PFSK-1 (cell line): Measurements from ENCODE around the gene C19orf81.

Source experiments
- FOXP2 ChIP-seq: optimal IDR thresholded peaks from 2 replicates; pipeline ENCODE3; 2011; ENCODE audit warnings: borderline replicate concordance, control low read depth, inconsistent platforms; ENCODE audit not compliant: insufficient read depth; ENCODE audit errors: extremely low read length, extremely low read depth
- POLR2AphosphoS5 ChIP-seq: IDR thresholded peaks from 2 replicates; pipeline ENCODE4 v1.6.1; 2012; ENCODE audit warnings: low read depth, mild to moderate bottlenecking, control low read depth, low read length, moderate library complexity
- SIN3A ChIP-seq: IDR thresholded peaks from 2 replicates; pipeline ENCODE4 v1.6.1; 2012; ENCODE audit warnings: mild to moderate bottlenecking, low read length, moderate library complexity, borderline replicate concordance; ENCODE audit not compliant: insufficient read depth
- TAF1 ChIP-seq: IDR thresholded peaks from 2 replicates; pipeline ENCODE4 v1.6.1; 2012; ENCODE audit warnings: low read length, control low read depth, borderline replicate concordance; ENCODE audit not compliant: insufficient read depth
- TF ChIP-seq, protein P1 (sequence below), 2 experiments: IDR thresholded peaks; 2 replicates each; pipeline versions ENCODE4 v1.6.1 to v1.8.0; 2011 to 2012; ENCODE audit warnings: low read depth in 2 of 2, low read length in 2 of 2, control low read depth in 1 of 2, inconsistent platforms in 1 of 2, mild to moderate bottlenecking in 1 of 2, moderate library complexity in 1 of 2; ENCODE audit not compliant: insufficient read depth in 1 of 2

C19orf81 gene

DNA sequence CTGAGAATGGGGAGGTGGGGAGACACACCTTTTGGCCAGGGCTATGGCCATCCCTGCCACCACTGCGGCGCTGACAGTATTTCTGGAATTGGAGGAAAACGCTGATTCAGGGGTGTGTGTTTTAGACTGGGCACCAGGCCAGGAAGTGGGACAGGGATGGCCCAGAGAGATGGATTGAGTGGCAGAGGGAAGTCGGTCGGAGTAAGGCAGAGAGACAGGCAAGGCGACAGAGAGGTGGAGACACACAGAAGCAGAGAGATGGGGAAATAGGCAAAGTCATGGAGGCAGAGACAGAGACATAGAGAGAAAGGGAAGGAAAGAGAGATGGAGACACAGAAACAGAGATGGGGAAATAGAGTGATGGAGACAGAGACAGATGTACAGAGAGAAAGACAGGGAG, 4.1 kb upstream of the C19orf81 start:
- no peak for TF ChIP-seq SIN3A
- no peak for TF ChIP-seq TAF1
- TF ChIP-seq, protein P1, sequence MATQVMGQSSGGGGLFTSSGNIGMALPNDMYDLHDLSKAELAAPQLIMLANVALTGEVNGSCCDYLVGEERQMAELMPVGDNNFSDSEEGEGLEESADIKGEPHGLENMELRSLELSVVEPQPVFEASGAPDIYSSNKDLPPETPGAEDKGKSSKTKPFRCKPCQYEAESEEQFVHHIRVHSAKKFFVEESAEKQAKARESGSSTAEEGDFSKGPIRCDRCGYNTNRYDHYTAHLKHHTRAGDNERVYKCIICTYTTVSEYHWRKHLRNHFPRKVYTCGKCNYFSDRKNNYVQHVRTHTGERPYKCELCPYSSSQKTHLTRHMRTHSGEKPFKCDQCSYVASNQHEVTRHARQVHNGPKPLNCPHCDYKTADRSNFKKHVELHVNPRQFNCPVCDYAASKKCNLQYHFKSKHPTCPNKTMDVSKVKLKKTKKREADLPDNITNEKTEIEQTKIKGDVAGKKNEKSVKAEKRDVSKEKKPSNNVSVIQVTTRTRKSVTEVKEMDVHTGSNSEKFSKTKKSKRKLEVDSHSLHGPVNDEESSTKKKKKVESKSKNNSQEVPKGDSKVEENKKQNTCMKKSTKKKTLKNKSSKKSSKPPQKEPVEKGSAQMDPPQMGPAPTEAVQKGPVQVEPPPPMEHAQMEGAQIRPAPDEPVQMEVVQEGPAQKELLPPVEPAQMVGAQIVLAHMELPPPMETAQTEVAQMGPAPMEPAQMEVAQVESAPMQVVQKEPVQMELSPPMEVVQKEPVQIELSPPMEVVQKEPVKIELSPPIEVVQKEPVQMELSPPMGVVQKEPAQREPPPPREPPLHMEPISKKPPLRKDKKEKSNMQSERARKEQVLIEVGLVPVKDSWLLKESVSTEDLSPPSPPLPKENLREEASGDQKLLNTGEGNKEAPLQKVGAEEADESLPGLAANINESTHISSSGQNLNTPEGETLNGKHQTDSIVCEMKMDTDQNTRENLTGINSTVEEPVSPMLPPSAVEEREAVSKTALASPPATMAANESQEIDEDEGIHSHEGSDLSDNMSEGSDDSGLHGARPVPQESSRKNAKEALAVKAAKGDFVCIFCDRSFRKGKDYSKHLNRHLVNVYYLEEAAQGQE (IDR thresholded peaks at IDR 0.05; ENCODE audit: insufficient read depth in 1 of 2, low read depth in 2 of 2, low read length in 2 of 2), result no peak
- TF ChIP-seq FOXP2, result no peak
- TF ChIP-seq POLR2AphosphoS5, result no peak

DNA sequence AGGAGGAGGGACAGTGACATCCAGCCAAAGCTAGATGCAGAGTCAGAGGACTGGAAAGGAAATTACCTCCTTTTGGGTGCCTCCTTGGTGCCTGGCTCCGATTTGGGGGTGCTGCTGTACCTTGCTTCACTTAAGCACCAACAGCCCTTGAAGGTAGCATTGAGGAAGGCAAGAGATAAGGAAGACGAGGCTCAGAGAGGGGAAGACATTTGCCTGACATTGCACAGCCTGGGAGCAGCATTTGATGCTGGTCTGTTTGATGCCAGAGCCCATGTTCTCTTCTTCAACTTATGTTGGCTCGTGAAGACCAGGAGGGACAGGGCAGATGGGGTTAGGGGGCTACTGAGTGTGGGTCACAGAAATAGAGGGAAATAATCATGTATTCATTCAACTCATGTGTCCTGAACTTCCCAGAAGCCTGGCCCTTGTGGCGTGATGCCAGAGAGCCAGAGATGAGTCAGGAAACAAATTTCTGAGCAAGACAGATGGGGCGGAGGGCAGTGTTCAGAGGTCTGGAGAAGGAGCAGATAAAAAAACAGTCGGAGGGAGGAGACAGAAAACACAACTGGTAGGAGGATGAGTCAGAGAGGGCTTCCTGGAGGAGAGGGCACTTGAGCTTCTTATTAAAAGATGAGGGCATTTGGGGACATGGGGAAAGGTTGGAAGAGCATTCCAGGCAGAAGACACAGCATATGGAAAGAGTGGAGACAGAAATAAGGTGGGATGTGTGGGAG, 3.0 kb upstream of the C19orf81 start:
- TF ChIP-seq SIN3A (no peak), FOXP2 (no peak), TAF1 (no peak), POLR2AphosphoS5 (no peak)
- TF ChIP-seq, protein P1 (IDR thresholded peaks at IDR 0.05; ENCODE audit: insufficient read depth in 1 of 2, low read depth in 2 of 2, low read length in 2 of 2), result no peak

DNA sequence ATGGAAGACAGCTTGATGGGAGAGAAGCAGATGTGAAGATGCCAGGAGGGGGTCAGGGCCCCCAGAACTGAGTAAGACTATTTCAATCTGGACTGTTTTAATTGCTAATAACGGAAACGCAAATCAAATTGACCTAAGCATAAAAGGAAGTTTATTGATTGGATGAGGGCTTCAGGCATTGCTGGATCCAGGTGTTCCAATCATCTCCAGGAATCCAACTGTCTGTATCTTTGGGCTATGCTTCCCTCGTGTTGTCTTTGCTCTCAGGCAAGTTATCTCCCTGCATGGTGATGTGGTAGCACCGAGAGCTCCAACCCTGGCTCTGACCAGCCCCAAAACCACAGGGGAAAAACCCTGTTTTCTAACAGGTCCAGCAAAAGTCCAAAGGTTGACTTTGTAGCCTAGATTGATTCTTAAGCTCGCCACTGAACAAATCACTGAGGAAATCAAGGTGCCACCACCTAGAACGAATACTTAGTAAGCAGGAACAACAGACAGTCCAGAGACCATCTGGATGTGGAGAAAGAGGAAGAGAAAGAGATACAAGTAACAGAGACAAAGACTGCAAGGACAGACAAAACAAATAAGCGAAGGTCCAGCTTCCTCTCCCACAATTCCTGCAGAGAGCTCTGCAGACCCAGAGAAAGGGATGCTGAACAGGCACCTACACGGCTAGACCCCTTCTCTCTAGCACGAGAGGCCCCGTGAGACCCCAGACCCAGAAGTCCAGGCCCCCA, 1.2 kb upstream of the C19orf81 start:
- TF ChIP-seq, protein P1 (IDR thresholded peaks at IDR 0.05; ENCODE audit: insufficient read depth in 1 of 2, low read depth in 2 of 2, low read length in 2 of 2), result no peak
- TF ChIP-seq SIN3A (no peak), FOXP2 (no peak), POLR2AphosphoS5 (no peak), TAF1 (no peak)

DNA sequence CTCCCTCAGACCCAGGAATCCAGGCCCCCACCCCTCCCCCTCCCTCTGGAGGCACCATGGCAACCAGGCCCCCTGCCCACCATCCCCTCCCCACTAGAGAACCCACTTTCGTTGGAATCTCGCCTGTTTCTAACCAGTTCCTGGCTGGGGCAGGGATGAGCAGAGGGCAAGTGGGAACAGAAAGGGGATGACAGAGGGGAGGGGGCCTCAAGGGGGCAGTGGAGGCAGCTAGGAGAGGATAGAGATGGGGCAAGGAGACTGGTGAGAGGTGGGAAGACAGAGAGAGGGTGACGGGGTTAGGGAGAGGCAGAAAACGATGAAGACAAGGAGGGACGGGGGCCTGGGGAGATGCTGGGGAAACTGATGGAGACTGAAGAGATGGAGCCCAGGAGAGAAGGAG, 586 bp upstream of the C19orf81 start:
- no peak for TF ChIP-seq SIN3A

DNA sequence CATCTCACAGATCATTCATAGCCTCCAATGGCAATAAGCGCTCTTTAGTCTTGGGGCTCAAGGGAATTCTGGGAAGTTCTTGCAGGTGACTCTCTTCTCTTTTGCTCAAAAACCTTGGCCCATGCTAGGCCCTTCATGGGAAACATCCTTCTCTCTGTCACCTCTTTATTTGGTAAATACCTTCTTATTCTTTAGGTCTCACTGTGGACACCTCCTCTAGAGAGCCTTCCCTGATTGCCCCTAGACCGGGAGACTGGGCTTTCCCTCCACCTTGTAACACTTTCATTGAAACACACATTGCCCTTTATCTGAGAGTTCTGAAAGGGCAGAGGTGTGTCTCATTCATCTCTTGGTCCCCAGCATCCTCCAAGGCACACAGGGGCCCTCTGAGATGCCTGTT, 1.9 kb downstream of the C19orf81 start:
- TF ChIP-seq SIN3A (no peak), FOXP2 (no peak), POLR2AphosphoS5 (no peak), TAF1 (no peak)
- TF ChIP-seq, protein P1 (IDR thresholded peaks at IDR 0.05; ENCODE audit: insufficient read depth in 1 of 2, low read depth in 2 of 2, low read length in 2 of 2), result no peak
